K562 (cell line): Measurements from ENCODE around the gene CYB5D1. TPM values are rescaled to one million over a fixed set of nuclear protein-coding genes. Genes with fewer than 3 reads are reported as not detected.

Experiments used
- CBFB ChIP-seq: sonication (generic); formaldehyde crosslinking; IDR thresholded peaks from 2 replicates; pipeline ENCODE4 v1.4.0; 2020; ENCODE audit warnings: mild to moderate bottlenecking, missing genetic modification reagents
- DEAF1 ChIP-seq: fragments of 450-650 bp; formaldehyde crosslinking; IDR thresholded peaks from 2 replicates; pipeline ENCODE4 v1.4.0; 2020; ENCODE audit warnings: mild to moderate bottlenecking, moderate library complexity
- HDAC8 ChIP-seq: fragments of 450-650 bp; IDR thresholded peaks from 2 replicates; pipeline ENCODE4 v1.6.1; 2016; ENCODE audit warnings: mild to moderate bottlenecking, missing genetic modification characterization, moderate library complexity, missing compliant biosample characterization
- HNRNPLL ChIP-seq: fragments of 200-400 bp; formaldehyde crosslinking; IDR thresholded peaks from 2 replicates; pipeline ENCODE4 v1.6.1; 2017; ENCODE audit warnings: low read length, low read depth, mild to moderate bottlenecking; ENCODE audit not compliant: poor library complexity, severe bottlenecking
- ID3 ChIP-seq, 2 experiments: fragments of 250-450 bp in 1 of 2; fragments of 450-650 bp in 1 of 2; sonication (Bioruptor Pico) in 1 of 2; IDR thresholded peaks; 2 replicates each; pipeline versions ENCODE4 v1.6.1 to v1.8.0; 2016 to 2021; ENCODE audit warnings: mild to moderate bottlenecking in 2 of 2, moderate library complexity in 2 of 2, missing compliant biosample characterization in 1 of 2, missing genetic modification characterization in 1 of 2
- ILK ChIP-seq: fragments of 450-650 bp; IDR thresholded peaks from 2 replicates; pipeline ENCODE4 v1.6.1; 2016; ENCODE audit warnings: missing genetic modification characterization, low read depth, mild to moderate bottlenecking, missing compliant biosample characterization, moderate library complexity, borderline replicate concordance
- MCM2 ChIP-seq: fragments of 450-650 bp; IDR thresholded peaks from 2 replicates; pipeline ENCODE4 v1.6.1; 2017; ENCODE audit warnings: low read depth, mild to moderate bottlenecking
- MNT ChIP-seq, 2 experiments: fragments of 450-650 bp; conservative IDR thresholded peaks; 2 replicates each; pipeline ENCODE4 v1.6.1; 2017; ENCODE audit warnings: mild to moderate bottlenecking in 2 of 2, moderate library complexity in 2 of 2
- NR3C1 ChIP-seq: sonication (generic); formaldehyde crosslinking; IDR thresholded peaks from 2 replicates; pipeline ENCODE4 v1.8.1; 2022; ENCODE audit warnings: missing genetic modification reagents
- PTRF ChIP-seq: fragments of 450-650 bp; IDR thresholded peaks from 2 replicates; pipeline ENCODE4 v1.6.1; 2016; ENCODE audit warnings: mild to moderate bottlenecking, missing genetic modification characterization, missing compliant biosample characterization
- SAFB2 ChIP-seq: fragments of 200-400 bp; formaldehyde crosslinking; IDR thresholded peaks from 2 replicates; pipeline ENCODE4 v1.6.1; 2018; ENCODE audit warnings: borderline replicate concordance, low read length, low read depth, moderate library complexity; ENCODE audit not compliant: severe bottlenecking
- TAF15 ChIP-seq: fragments of 200-400 bp; formaldehyde crosslinking; IDR thresholded peaks from 2 replicates; pipeline ENCODE4 v1.6.1; 2017; ENCODE audit warnings: mild to moderate bottlenecking, low read depth, low read length, moderate library complexity
- TAF9B ChIP-seq: fragments of 450-650 bp; IDR thresholded peaks from 2 replicates; pipeline ENCODE4 v1.6.1; 2018; ENCODE audit warnings: mild to moderate bottlenecking; ENCODE audit not compliant: partially characterized antibody
- ZNF3 ChIP-seq: fragments of 250-450 bp; sonication (Bioruptor Pico); IDR thresholded peaks from 2 replicates; pipeline ENCODE4 v1.5.0; 2021; ENCODE audit warnings: mild to moderate bottlenecking, moderate library complexity
- ZNF639 ChIP-seq, 2 experiments: fragments of 200-800 bp in 1 of 2; sonication (Bioruptor generic) in 1 of 2; sonication (generic) in 1 of 2; formaldehyde crosslinking in 1 of 2; IDR thresholded peaks in 1 of 2; conservative IDR thresholded peaks in 1 of 2; 2 replicates each; pipeline versions ENCODE4 v1.5.0 to v1.6.1; 2016 to 2020; ENCODE audit warnings: missing compliant biosample characterization in 1 of 2, missing genetic modification characterization in 1 of 2, missing genetic modification reagents in 1 of 2
- ZSCAN29 ChIP-seq: fragments of 450-650 bp; IDR thresholded peaks from 2 replicates; pipeline ENCODE4 v1.6.1; 2017
- polyA plus RNA-seq, 8 experiments: library from polyadenylated mRNA; depleted of rRNA in 4 of 8; stranded (reverse) in 5 of 8; unstranded in 3 of 8; fragments of >200 nt; fragmentation: Nextera tagmentation in 2 of 8; fragmentation: Illumina TruSeq in 1 of 8; extraction: Ambion mirVana in 2 of 8; extraction: Trizol in 1 of 8; gene quantifications; 2 replicates each; pipeline versions ENCODE4 v1.2.1 to v1.2.3, GENCODE V29; 2011 to 2014; ENCODE audit warnings: inconsistent platforms in 1 of 8, missing spikeins in 1 of 8
- total RNA-seq, 7 experiments: library from RNA; depleted of rRNA in 6 of 7; stranded (reverse); fragments of >200 nt in 6 of 7; fragmentation: Illumina TruSeq in 2 of 7; extraction: Trizol in 2 of 7; gene quantifications; 2 replicates each; pipeline versions ENCODE4 v1.2.1 to v1.2.3, GENCODE V29; 2011 to 2021; ENCODE audit warnings: low replicate concordance in 1 of 7

Gene CYB5D1
- total and polyA plus RNA-seq, 9 of the 15 experiments (the other 6 are each of a cell fraction or from before 2014, with no cell fraction given) = 2.4 to 7.9 (median 5.7) TPM

- TF ChIP-seq TAF15 (no peak), ILK (no peak), ZSCAN29 (0 out of 2 replicates have a peak, but pooled peaks have one; percentile 37), TAF9B (no peak), SAFB2 (no peak), MNT (conservative IDR thresholded peaks at IDR 0.05) (peak; percentile 13 to 45), DEAF1 (CRISPR knock-in tag) (0 out of 2 replicates have a peak, but pooled peaks have one; percentile 15), PTRF (tag) (no peak), ID3 (CRISPR knock-in tag; IDR thresholded peaks at IDR 0.05) (no peak), ID3 (tag; IDR thresholded peaks at IDR 0.05) (peak; percentile 31; the same call in 1 of the 2 replicates), ZNF3 (no peak), CBFB (no peak), HNRNPLL (peak; percentile 83), ZNF639 (CRISPR knock-in tag; conservative IDR thresholded peaks at IDR 0.05 in 1 of 2, IDR thresholded peaks at IDR 0.05 in 1 of 2) (peak in 1 of 2 experiments; percentile 74; a peak in 2 of 4 replicates), NR3C1 (CRISPR knock-in tag) (no peak), MCM2 (no peak), HDAC8 (tag) (no peak)
Observed at GRCh38 chr17:7856811-7857712, 741 bp upstream of the CYB5D1 start, which contains the start of gene NAA38 (continued).
